Stomach (tissue), 4 donors: Measurements from ENCODE around the gene CAMSAP2.

Source experiments
- EP300 ChIP-seq: sonication (generic); formaldehyde crosslinking; IDR thresholded peaks from one replicate; pipeline ENCODE4 v1.6.1; 2017; ENCODE audit warnings: antibody characterized with exemption
- POLR2A ChIP-seq, 4 donors: fragments of 450-650 bp; IDR thresholded peaks; one replicate each; pipeline ENCODE4 v1.6.1; 2016; ENCODE audit warnings: antibody characterized with exemption in 4 of 4, control low read depth in 2 of 4, mild to moderate bottlenecking in 1 of 4, moderate library complexity in 1 of 4
- POLR2AphosphoS5 ChIP-seq, 3 donors: sonication (generic); formaldehyde crosslinking; IDR thresholded peaks; one replicate each; pipeline ENCODE4 v1.6.1; 2016; ENCODE audit warnings: antibody characterized with exemption in 3 of 3
- TF ChIP-seq, protein P1 (sequence below), 7 experiments: fragments of 450-650 bp in 4 of 7; fragments of 200-600 bp in 3 of 7; sonication (generic) in 3 of 7; IDR thresholded peaks; one replicate each; pipeline ENCODE4 v1.5.1; 2016 to 2019; ENCODE audit warnings: antibody characterized with exemption in 7 of 7, control low read depth in 2 of 7, mild to moderate bottlenecking in 1 of 7

GRCh38 chr1:200907611-200908097, 169.0 kb downstream of the CAMSAP2 start:
- TF ChIP-seq EP300 (no peak), POLR2A (IDR thresholded peaks at IDR 0.05) (no peak), POLR2AphosphoS5 (IDR thresholded peaks at IDR 0.05) (no peak)
- TF ChIP-seq, protein P1, sequence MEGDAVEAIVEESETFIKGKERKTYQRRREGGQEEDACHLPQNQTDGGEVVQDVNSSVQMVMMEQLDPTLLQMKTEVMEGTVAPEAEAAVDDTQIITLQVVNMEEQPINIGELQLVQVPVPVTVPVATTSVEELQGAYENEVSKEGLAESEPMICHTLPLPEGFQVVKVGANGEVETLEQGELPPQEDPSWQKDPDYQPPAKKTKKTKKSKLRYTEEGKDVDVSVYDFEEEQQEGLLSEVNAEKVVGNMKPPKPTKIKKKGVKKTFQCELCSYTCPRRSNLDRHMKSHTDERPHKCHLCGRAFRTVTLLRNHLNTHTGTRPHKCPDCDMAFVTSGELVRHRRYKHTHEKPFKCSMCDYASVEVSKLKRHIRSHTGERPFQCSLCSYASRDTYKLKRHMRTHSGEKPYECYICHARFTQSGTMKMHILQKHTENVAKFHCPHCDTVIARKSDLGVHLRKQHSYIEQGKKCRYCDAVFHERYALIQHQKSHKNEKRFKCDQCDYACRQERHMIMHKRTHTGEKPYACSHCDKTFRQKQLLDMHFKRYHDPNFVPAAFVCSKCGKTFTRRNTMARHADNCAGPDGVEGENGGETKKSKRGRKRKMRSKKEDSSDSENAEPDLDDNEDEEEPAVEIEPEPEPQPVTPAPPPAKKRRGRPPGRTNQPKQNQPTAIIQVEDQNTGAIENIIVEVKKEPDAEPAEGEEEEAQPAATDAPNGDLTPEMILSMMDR (IDR thresholded peaks at IDR 0.05): no peak
